ENCODE measurements around the gene TEAD1.

TEAD1 gene

DNA sequence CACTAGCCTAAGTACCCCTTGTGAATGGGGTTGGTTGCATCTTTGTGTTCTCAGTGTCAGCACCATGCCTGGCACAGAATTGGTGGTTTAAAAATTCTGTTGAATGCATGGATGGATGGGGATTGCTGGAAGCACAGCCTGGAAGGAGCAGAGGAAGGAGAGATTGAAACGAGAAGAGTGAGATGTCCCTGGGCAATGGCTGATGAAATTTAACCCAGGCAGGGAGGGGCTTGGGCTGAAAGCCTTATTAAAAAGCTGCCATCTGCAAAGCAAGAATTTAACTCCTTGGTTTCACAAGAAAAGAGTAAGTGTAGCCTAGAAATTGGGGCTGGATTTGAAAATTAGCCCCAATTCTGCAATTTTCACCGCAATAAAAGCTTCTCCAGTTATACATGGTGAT is 126.7 kb downstream of the TEAD1 start:
- Mint-ChIP-seq H3K4me1 (no peaks in the 10 kb centered on the region), H3K27ac (no peak overlapping the region), H3K27me3 (peaks cover 5 to 39% of the 10 kb centered on the region in 2 donors), H3K36me3 (no peaks in the 10 kb centered on the region), H3K9me3 (peaks cover 0 to 5% of the 10 kb centered on the region in 2 donors), H3K4me3 (no peak overlapping the region)
- no peak for ATAC-seq (replicated peaks)
- no peak for DNase-seq

DNA sequence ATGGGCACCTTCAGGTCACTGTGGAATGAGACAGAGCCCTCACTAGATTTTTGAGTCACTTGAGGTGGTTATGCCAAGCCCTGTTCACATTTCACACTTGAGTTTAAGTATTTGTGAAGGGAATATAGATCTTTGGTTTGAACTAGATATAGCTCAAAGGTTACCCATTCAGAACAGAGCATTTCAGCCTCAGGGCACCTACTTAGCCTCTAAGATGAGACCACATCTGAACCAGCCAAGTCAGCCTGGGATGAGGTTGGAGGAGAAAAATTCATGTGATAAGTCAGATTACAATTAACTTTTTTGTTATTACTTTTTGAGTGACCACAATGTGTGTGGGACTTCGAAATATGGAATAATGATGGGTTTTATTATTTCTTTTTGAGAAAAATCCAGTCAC is 127.8 kb downstream of the TEAD1 start:
- Mint-ChIP-seq H3K27me3 (peaks cover 5 to 35% of the 10 kb centered on the region in 2 donors), H3K4me3 (no peak overlapping the region), H3K27ac (no peak overlapping the region), H3K9me3 (peaks cover 0 to 5% of the 10 kb centered on the region in 2 donors), H3K36me3 (no peaks in the 10 kb centered on the region), H3K4me1 (no peaks in the 10 kb centered on the region)
- DNase-seq (no peak), ATAC-seq (replicated peaks) (no peak)

DNA sequence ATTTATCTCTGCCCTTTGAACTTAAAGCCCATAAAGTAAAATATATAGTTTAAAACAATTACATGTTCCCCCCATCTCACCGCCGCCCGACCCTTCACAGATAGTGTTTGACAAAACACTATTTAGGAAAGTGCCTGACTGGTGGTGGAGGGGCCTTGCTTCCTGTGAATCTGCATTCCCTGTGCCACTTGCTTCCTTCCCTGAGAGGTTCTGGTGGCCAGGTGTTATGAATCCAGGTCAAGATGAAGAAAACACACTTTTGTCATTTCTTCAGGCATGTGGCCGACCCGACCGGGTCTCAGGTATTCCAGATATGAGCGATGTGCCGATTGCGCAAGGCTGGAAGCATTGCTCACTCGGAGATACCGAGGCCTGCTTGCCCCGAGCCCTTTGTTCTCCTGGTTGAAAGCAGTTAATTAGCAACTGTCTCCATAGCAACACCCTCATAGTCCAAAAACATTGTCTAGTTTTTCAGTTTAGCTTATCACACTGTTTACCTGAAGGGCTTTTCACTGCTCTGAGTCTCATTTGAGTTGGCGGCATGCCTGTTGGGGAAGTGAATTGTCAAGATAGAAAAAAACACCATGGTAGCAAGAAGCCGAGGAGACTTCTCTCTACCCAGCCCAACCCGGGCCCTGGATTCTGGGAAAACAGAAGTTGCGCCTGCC is 128.3 kb downstream of the TEAD1 start:
- H3K4me1 Mint-ChIP-seq: no peaks in the 10 kb centered on the region
- H3K27me3 Mint-ChIP-seq: peaks cover 9 to 40% of the 10 kb centered on the region in 2 donors
- no peak for ATAC-seq (replicated peaks)
- no peak overlapping the region for H3K4me3 Mint-ChIP-seq
- no peak for DNase-seq
- no peaks in the 10 kb centered on the region for H3K36me3 Mint-ChIP-seq
- H3K9me3 Mint-ChIP-seq: no peaks in the 10 kb centered on the region
- no peak overlapping the region for H3K27ac Mint-ChIP-seq

DNA sequence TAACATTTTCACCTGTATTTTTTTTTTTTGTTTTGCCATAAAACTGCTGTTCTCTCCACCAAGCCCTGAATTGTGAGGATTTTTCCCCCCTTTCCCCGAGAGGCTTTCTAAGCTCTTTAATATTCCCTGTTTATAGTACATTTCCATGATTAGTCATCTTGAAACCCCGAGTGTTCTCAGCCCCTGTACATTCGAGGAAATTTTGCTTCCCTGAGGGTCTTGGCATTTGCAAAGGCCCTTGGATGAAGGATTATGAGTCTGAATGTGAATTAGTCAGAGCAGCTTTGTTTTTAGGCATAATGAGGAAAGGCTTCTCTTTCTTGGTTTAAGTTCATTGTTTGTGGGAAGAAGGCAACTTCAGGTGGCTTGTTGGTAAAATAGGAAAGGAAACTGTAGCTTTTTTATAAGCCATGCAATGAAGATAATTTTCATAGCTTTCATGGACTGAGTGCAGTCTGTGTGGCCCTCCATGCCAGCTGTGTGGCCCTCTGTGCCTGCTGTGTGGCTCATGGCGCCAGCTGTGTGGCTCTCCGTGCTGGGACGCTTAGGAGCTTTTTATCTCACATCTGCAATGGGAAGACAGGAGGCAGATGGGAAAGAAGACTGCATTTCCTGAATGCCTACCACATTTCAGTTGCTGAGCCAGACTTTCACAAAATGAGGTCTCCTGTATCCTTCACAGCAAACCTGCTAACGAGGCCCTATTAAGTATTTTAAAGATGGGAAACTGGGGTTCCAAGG is 129.0 kb downstream of the TEAD1 start:
- no peaks in the 10 kb centered on the region for H3K36me3 Mint-ChIP-seq
- no peaks in the 10 kb centered on the region for H3K9me3 Mint-ChIP-seq
- no peaks in the 10 kb centered on the region for H3K4me1 Mint-ChIP-seq
- H3K27ac Mint-ChIP-seq: no peak overlapping the region
- H3K4me3 Mint-ChIP-seq: no peak overlapping the region
- no peak for DNase-seq
- H3K27me3 Mint-ChIP-seq: peaks cover 11 to 44% of the 10 kb centered on the region in 2 donors
- ATAC-seq (replicated peaks): no peak

DNA sequence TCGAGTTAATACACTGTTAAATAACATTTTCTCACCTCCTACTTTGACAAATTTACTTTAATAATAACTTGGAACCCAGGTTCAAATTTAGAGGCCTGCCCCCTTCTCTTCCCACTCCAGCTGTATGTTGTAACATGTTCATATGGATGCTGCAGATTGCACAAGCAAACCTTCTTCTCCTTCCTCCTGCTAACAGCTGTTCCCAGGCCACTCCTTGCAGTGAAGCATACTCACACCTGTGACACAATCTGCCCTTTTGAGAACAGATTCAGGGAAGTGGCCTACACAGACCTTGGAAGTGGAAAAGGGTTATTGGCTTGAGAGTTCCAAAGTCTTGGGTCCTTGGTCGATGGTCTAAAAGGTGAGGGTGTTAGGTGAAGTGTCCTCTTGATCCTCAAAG is 131.9 kb downstream of the TEAD1 start:
- H3K4me3 Mint-ChIP-seq: no peak overlapping the region
- H3K27ac Mint-ChIP-seq: no peak overlapping the region
- peaks cover 11 to 26% of the 10 kb centered on the region in 2 donors for H3K27me3 Mint-ChIP-seq
- DNase-seq (no peak), ATAC-seq (replicated peaks) (no peak)
- no peaks in the 10 kb centered on the region for H3K36me3 Mint-ChIP-seq
- no peaks in the 10 kb centered on the region for H3K4me1 Mint-ChIP-seq
- no peaks in the 10 kb centered on the region for H3K9me3 Mint-ChIP-seq

DNA sequence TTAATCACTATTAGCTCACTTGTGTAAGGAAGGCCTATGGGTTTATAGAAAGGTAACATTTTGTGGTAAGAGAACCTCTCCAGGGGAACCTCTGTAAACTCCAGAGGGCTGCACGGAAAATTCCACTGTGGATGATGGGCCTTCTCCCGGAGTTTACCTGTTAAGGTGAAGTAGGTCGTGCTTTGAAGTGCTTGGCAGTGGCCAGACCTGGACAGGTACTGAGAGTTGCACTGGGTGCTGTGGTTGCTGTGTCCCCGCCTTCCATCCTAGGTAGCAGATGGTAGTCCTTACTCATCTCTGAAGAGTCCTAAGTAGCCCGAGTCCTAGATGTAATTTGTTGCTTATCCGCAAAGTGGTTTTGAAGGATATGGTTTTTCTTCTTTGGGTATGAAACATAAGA is 133.4 kb downstream of the TEAD1 start:
- no peaks in the 10 kb centered on the region for H3K36me3 Mint-ChIP-seq
- no peak overlapping the region for H3K4me3 Mint-ChIP-seq
- no peak for DNase-seq
- H3K9me3 Mint-ChIP-seq: peaks cover 0 to 2% of the 10 kb centered on the region in 2 donors
- H3K27me3 Mint-ChIP-seq: peaks cover 15 to 31% of the 10 kb centered on the region in 2 donors
- no peak for ATAC-seq (replicated peaks)
- H3K27ac Mint-ChIP-seq: no peak overlapping the region
- peaks cover 0 to 1% of the 10 kb centered on the region in 2 donors for H3K4me1 Mint-ChIP-seq

DNA sequence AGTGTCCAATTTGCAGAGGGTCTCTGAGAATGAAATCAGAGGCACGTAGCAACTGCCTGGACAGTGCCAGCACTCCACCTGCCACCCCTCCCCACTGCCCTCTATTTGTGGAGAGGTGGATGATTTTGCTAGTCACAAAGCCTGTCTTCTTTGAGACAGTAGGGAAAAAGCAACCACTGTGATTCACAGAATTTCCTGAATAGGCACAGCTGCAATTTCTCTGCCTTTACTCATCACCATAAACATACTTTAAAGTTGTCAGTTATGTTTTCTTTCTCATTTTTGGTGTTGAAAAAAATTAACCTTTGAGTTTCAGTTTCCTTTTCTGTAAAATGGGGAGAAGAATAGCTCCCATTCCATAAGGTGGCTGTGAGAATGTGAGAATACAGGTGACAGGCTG is 134.3 kb downstream of the TEAD1 start:
- H3K36me3 Mint-ChIP-seq: no peaks in the 10 kb centered on the region
- H3K27ac Mint-ChIP-seq: no peak overlapping the region
- peaks cover 16 to 29% of the 10 kb centered on the region in 2 donors for H3K27me3 Mint-ChIP-seq
- H3K4me1 Mint-ChIP-seq: peaks cover 0 to 1% of the 10 kb centered on the region in 2 donors
- no peak for DNase-seq
- H3K4me3 Mint-ChIP-seq: no peak overlapping the region
- ATAC-seq (replicated peaks): no peak
- peaks cover 0 to 2% of the 10 kb centered on the region in 2 donors for H3K9me3 Mint-ChIP-seq

DNA sequence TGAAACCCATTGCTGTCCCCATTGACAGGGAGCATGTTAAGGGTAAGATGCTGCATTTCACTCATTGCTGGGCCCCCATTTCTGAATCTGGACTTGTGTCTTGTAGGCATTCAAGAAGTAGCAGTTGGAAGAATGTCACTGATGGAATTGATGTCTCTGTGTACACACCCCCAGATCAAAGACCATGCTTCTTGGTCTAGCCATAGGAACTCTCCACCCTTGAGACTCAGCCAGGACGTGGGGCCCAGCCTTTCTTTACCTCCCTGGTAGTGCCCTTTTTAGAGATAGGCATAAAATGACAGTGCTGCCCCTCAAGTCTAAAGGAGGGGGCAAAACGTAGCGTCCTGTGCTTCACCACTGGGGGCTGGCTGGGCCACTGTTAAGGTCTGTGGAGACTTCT is 135.1 kb downstream of the TEAD1 start:
- Mint-ChIP-seq H3K27me3 (peaks cover 16 to 30% of the 10 kb centered on the region in 2 donors), H3K9me3 (peaks cover 0 to 2% of the 10 kb centered on the region in 2 donors), H3K36me3 (no peaks in the 10 kb centered on the region), H3K27ac (no peak overlapping the region), H3K4me1 (peaks cover 0 to 1% of the 10 kb centered on the region in 2 donors), H3K4me3 (no peak overlapping the region)
- DNase-seq (no peak), ATAC-seq (replicated peaks) (no peak)

DNA sequence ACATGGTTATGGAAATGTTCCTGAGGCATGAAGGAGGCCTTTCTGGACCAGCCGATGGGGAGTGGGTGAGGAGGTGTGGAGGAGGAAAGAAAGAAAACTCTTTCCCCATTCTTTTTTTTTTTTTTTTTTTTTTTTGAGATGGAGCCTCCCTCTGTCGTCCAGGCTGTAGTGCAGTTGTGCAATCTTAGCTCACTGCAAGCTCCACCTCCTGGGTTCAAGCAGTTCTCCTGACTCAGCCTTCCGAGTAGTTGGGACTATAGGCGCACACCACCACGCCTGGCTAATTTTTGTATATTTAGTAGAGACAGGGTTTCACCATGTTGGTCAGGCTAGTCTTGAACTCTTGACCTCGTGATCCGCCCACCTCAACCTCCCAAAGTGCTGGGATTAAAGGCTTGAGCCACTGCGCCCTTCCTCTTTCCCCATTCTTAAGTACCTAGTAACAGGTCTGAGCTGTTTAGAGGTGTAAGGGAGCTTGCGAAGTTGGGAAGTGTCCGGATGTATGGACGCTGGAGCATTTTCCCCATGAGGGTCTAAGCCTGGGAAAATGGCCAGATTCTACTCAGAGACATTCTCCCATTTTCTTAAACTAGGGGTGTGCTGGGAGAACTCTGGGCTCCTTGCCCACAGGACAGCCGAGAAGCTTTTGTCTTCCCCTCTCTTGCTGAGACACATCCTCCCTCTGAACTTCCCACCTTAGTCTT is 135.8 kb downstream of the TEAD1 start:
- peaks cover 0 to 2% of the 10 kb centered on the region in 2 donors for H3K9me3 Mint-ChIP-seq
- no peak overlapping the region for H3K27ac Mint-ChIP-seq
- H3K4me1 Mint-ChIP-seq: peaks cover 0 to 1% of the 10 kb centered on the region in 2 donors
- no peak for DNase-seq
- H3K4me3 Mint-ChIP-seq: no peak overlapping the region
- H3K36me3 Mint-ChIP-seq: no peaks in the 10 kb centered on the region
- ATAC-seq (replicated peaks): no peak
- peaks cover 16 to 34% of the 10 kb centered on the region in 2 donors for H3K27me3 Mint-ChIP-seq

DNA sequence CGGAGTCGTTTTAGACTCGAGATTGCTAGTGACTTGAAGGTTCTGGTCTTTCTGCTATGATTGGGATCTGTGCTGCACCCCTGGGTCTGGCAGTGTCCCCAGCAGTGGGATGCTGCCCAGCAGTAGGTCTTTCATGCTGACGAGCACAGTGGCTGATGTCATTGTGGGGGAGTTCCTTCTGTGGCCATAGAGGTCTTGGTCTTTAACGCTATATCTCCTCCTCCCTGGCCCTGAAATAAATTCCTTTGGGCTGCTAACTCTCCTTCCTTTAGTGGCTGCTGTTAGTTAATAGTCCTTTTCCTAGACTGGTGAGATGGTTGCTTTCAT is 136.3 kb downstream of the TEAD1 start:
- H3K27ac Mint-ChIP-seq: no peak overlapping the region
- ATAC-seq (replicated peaks) (no peak), DNase-seq (no peak)
- no peak overlapping the region for H3K4me3 Mint-ChIP-seq
- H3K27me3 Mint-ChIP-seq: peaks cover 19 to 39% of the 10 kb centered on the region in 2 donors
- peaks cover 0 to 1% of the 10 kb centered on the region in 2 donors for H3K4me1 Mint-ChIP-seq
- no peaks in the 10 kb centered on the region for H3K36me3 Mint-ChIP-seq
- H3K9me3 Mint-ChIP-seq: peaks cover 0 to 2% of the 10 kb centered on the region in 2 donors

DNA sequence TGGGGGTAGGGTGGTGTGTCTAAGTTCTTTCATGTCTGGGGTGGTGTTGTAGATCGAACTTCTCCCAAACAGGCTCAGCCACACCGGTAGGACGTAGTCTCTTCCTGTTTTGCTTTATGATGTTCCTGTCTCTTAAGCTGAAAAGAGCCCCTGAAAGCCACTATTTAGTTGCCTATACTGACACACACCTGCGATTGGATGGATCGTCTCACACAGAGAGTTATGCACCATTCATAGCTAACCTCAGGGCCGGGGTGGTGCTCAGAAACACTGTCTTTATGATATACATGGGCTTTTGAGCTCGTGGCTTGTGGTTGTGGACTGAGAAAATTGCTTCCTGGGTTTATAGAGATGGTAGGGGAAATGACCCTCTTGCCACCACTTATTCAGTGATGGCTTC is 137.6 kb downstream of the TEAD1 start:
- H3K36me3 Mint-ChIP-seq: no peaks in the 10 kb centered on the region
- H3K27ac Mint-ChIP-seq: no peak overlapping the region
- peaks cover 0 to 1% of the 10 kb centered on the region in 2 donors for H3K4me1 Mint-ChIP-seq
- H3K4me3 Mint-ChIP-seq: no peak overlapping the region
- DNase-seq (no peak), ATAC-seq (replicated peaks) (no peak)
- H3K9me3 Mint-ChIP-seq: peaks cover 0 to 2% of the 10 kb centered on the region in 2 donors
- H3K27me3 Mint-ChIP-seq: peaks cover 19 to 42% of the 10 kb centered on the region in 2 donors

DNA sequence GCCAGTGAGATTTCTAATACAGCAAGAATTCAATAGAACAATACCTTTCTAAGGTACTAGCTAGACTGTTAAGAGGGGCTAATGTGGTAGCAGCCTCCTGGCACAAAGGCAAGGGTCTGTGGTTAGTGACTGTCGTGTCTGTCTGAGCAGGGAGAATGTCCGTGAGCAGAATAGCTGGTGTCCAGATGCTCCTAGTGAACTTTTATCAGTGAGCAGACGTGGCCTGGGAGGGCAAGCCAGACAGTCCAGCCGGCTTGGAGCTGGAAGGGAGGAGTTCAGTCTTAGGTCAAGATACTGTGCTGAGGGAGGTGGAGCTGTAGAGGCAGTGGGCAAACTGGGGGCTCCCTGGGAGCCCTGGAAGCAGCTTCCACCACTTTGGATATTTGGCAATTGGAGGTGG is 138.6 kb downstream of the TEAD1 start:
- Mint-ChIP-seq H3K4me1 (peaks cover 0 to 1% of the 10 kb centered on the region in 2 donors), H3K9me3 (peaks cover 0 to 2% of the 10 kb centered on the region in 2 donors), H3K27ac (no peak overlapping the region), H3K36me3 (no peaks in the 10 kb centered on the region), H3K27me3 (peaks cover 13 to 33% of the 10 kb centered on the region in 2 donors), H3K4me3 (no peak overlapping the region)
- ATAC-seq (replicated peaks) (no peak), DNase-seq (no peak)

DNA sequence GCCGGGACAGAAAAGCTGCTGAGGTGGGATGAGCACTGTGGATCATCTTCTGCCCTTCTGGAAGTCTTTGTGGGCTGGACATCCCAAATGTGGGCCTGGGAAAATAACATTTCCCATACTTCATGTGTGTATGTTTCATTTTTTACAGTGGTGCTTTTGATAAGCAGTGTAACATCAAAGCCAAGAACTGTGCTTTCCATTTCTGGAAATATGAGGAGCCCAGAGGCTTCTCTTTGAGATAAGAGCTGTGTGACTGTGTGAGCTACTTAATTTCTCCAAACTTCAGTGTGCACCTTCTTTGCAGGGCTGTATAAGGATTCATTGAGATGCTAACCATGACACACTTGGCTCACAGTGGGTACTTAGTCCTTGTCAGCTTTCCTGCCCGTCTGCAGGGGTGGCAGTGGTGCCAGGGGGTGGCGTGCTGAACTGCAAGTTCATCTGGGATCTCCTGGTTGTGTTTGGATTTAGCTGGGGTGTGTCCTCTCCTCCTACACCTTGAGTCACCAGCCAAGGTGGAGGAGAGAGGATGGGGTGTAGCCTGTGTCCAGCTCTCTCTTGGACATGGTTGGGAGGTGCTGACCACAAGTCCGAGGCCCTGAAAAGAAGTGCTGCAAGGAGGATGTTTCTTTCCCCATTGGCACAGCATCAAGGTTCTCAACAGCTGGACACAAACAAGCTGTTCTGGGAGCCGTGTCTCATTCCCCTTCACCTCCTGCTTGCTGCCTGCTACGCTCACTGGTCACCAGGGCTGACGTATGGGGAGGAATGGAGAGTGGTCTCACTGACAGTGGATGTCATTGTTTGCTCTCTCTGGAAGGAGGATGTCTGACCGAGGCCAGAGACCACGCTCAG is 139.4 kb downstream of the TEAD1 start:
- no peaks in the 10 kb centered on the region for H3K36me3 Mint-ChIP-seq
- no peak overlapping the region for H3K27ac Mint-ChIP-seq
- peaks cover 0 to 2% of the 10 kb centered on the region in 2 donors for H3K9me3 Mint-ChIP-seq
- ATAC-seq (replicated peaks) (no peak), DNase-seq (no peak)
- peaks cover 0 to 1% of the 10 kb centered on the region in 2 donors for H3K4me1 Mint-ChIP-seq
- H3K4me3 Mint-ChIP-seq: no peak overlapping the region
- H3K27me3 Mint-ChIP-seq: peaks cover 13 to 32% of the 10 kb centered on the region in 2 donors

DNA sequence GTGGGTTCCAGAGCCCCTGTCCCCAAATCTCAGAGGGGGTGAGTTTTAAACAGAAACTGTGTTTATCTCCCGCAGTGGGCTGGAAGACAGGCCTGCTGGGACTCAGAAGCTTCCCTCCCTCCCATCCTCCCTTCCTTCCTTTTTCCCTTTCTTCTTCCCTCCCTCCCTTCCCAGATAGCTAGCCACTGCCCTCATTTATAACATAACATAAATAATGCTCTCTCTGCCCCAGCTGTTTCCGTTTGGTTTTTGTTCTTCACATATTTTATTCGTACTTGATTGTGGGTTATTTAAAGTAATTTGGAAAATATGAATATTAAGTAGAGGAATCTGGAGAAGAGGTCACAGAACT is 140.9 kb downstream of the TEAD1 start:
- DNase-seq (no peak), ATAC-seq (replicated peaks) (no peak)
- Mint-ChIP-seq H3K4me3 (no peak overlapping the region), H3K36me3 (no peaks in the 10 kb centered on the region), H3K9me3 (peaks cover 0 to 2% of the 10 kb centered on the region in 2 donors), H3K27me3 (peaks cover 13 to 32% of the 10 kb centered on the region in 2 donors), H3K4me1 (peaks cover 0 to 1% of the 10 kb centered on the region in 2 donors), H3K27ac (no peak overlapping the region)
